Gastrocnemius medialis (tissue), 4 donors: Measurements from ENCODE around the gene OR13J1. TPM values are rescaled to one million over a fixed set of nuclear protein-coding genes. Genes with fewer than 3 reads are reported as not detected.
"Not testable (repeated sequence)": the region's sequence is repeated elsewhere in the genome, so short reads cannot be mapped to it uniquely, and the experiment has no call there.

ENCODE experiments used
- ATAC-seq, 2 donors: fragments of 150-250 bp; one replicate each; pipeline ENCODE4 v1.9.1; 2016
- DNase-seq, 2 donors: peaks; one replicate each; pipeline ENCODE4 v3.0.0-alpha.2; 2019
- H3K27ac ChIP-seq, 4 donors: fragments of 200-600 bp; sonication (generic); 1 replicate in 1 of 4; 2 replicates in 3 of 4; pipeline ENCODE4 v1.5.1; 2016 to 2018; ENCODE audit warnings: mild to moderate bottlenecking in 2 of 4, moderate library complexity in 1 of 4
- H3K27me3 ChIP-seq, 3 donors: fragments of 200-600 bp; sonication (generic) in 2 of 3; 1 replicate in 1 of 3; 2 replicates in 2 of 3; pipeline versions ENCODE4 v1.5.1 to v1.6.0; 2016 to 2019; ENCODE audit warnings: mild to moderate bottlenecking in 1 of 3, moderate library complexity in 1 of 3
- H3K36me3 ChIP-seq, 2 donors: fragments of 200-600 bp; sonication (generic) in 1 of 2; one replicate each; pipeline ENCODE4 v1.5.1; 2017 to 2018
- H3K4me1 ChIP-seq, 2 donors: fragments of 200-600 bp; sonication (generic) in 1 of 2; one replicate each; pipeline ENCODE4 v1.5.1; 2016 to 2017; ENCODE audit warnings: mild to moderate bottlenecking in 2 of 2
- H3K4me3 ChIP-seq, 4 donors: fragments of 200-600 bp; sonication (generic) in 3 of 4; 1 replicate in 1 of 4; 2 replicates in 3 of 4; pipeline ENCODE4 v1.5.1; 2016 to 2019; ENCODE audit warnings: mild to moderate bottlenecking in 2 of 4
- H3K9me3 ChIP-seq, 3 donors: fragments of 200-600 bp; sonication (generic) in 2 of 3; 1 replicate in 1 of 3; 2 replicates in 2 of 3; pipeline ENCODE4 v1.5.1; 2016 to 2019
- CTCF ChIP-seq, 5 experiments: fragments of 450-650 bp in 3 of 5; fragments of 200-600 bp in 2 of 5; sonication (generic) in 2 of 5; IDR thresholded peaks in 4 of 5; conservative IDR thresholded peaks in 1 of 5; 1 replicate in 4 of 5; 2 replicates in 1 of 5; pipeline ENCODE4 v1.5.1; 2016 to 2019; ENCODE audit warnings: antibody characterized with exemption in 5 of 5, mild to moderate bottlenecking in 3 of 5, moderate library complexity in 3 of 5
- POLR2A ChIP-seq, 2 donors: fragments of 450-650 bp; IDR thresholded peaks; one replicate each; pipeline ENCODE4 v1.6.1; 2017; ENCODE audit warnings: antibody characterized with exemption in 2 of 2, mild to moderate bottlenecking in 2 of 2, moderate library complexity in 2 of 2
- in situ Hi-C, 4 donors: fragments of 200-750 bp; cut with MboI; loops; one replicate each; pipeline versions ENCODE4 v1.15.0 to v1.8.0; 2017; ENCODE audit warnings: low sequenced_read_pairs in 4 of 4
- intact Hi-C: fragments of 100-400 bp; cut with DNase I; formaldehyde crosslinking; loops from one replicate; pipeline ENCODE4 v1.15.1; 2023; ENCODE audit warnings: low total_unique reads
- total RNA-seq, 4 donors: library from RNA; depleted of rRNA; stranded (reverse); fragments of >200 nt; gene quantifications; one replicate each; pipeline versions ENCODE4 v1.1.0 to v1.2.3, GENCODE V29; 2016

OR13J1 gene
- total RNA-seq, 4 donors from 2014 or later: not detected

- Histone ChIP-seq H3K27ac (peak overlapping the region; percentile 41 to 75 (median 71)), H3K27me3 (no peaks in the 10 kb centered on the region), H3K4me3 (no peak overlapping the region), H3K9me3 (no peaks in the 10 kb centered on the region), H3K4me1 (peaks cover 0 to 27% of the 10 kb centered on the region in 2 donors), H3K36me3 (no peaks in the 10 kb centered on the region)
- peak; percentile 11 to 18 for ATAC-seq
- no peak for TF ChIP-seq POLR2A (IDR thresholded peaks at IDR 0.05)
- TF ChIP-seq CTCF (IDR thresholded peaks at IDR 0.05 in 4 of 5, conservative IDR thresholded peaks at IDR 0.05 in 1 of 5): no peak
- intact Hi-C loops: no loop called here
- DNase-seq: no peak
- in situ Hi-C loops: no loop called here
Measured at GRCh38 chr9:35915681-35916294, 45.6 kb upstream of the OR13J1 start.

GRCh38 chr9:35914301-35914807 lies 44.2 kb upstream of the OR13J1 start:
- TF ChIP-seq POLR2A (IDR thresholded peaks at IDR 0.05): no peak
- no peak overlapping the region for H3K4me3 ChIP-seq
- in situ Hi-C loops: no loop called here

DNA sequence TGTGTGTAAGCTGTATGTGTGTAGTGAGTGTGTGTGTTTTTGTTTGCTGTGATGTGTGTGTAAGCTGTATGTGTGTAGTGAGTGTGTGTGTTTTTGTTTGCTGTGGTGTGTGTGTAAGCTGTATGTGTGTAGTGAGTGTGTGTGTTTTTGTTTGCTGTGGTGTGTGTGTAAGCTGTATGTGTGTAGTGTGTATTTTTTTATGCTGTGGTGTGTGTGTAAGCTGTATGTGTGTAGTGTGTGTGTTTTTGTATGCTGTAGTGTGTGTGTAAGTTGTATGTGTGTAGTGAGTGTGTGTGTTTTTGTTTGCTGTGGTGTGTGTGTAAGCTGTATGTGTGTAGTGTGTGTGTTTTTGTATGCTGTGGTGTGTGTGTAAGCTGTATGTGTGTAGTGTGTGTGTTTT lies 43.2 kb upstream of the OR13J1 start:
- H3K27me3 ChIP-seq, ATAC-seq, in situ Hi-C loops, H3K36me3 ChIP-seq, intact Hi-C loops, H3K9me3 ChIP-seq, DNase-seq: not testable (repeated sequence)
- Histone ChIP-seq H3K4me3 (peak overlapping the region in 1 of 4 donors; percentile 46), H3K4me1 (peaks cover 13 to 27% of the 10 kb centered on the region in 2 donors), H3K27ac (peak overlapping the region in 3 of 4 donors; percentile 80 to 86 (median 83))

More at GRCh38 chr9:35914301-35914807, 44.2 kb upstream of the OR13J1 start:
- DNase-seq (no peak), ATAC-seq (peak; percentile 35 to 47)
- Histone ChIP-seq H3K9me3 (no peaks in the 10 kb centered on the region), H3K27ac (peak overlapping the region in 3 of 4 donors; percentile 58 to 80 (median 64)), H3K4me1 (peaks cover 4 to 22% of the 10 kb centered on the region in 2 donors), H3K36me3 (no peaks in the 10 kb centered on the region), H3K27me3 (no peaks in the 10 kb centered on the region)
- intact Hi-C loops: no loop called here

- TF ChIP-seq POLR2A (IDR thresholded peaks at IDR 0.05) (no peak), CTCF (IDR thresholded peaks at IDR 0.05 in 4 of 5, conservative IDR thresholded peaks at IDR 0.05 in 1 of 5) (no peak)
- no peak for ATAC-seq
- in situ Hi-C loops: no loop called here
- Histone ChIP-seq H3K9me3 (no peaks in the 10 kb centered on the region), H3K4me1 (peaks cover 17 to 24% of the 10 kb centered on the region in 2 donors), H3K4me3 (peak overlapping the region in 3 of 4 donors; percentile 8 to 46 (median 37)), H3K27me3 (no peaks in the 10 kb centered on the region), H3K36me3 (no peaks in the 10 kb centered on the region), H3K27ac (peak overlapping the region; percentile 13 to 86 (median 82))
- intact Hi-C loops: no loop called here
- no peak for DNase-seq
Measured at GRCh38 chr9:35912791-35913400, 42.7 kb upstream of the OR13J1 start.

- peak overlapping the region; percentile 80 to 87 (median 84) for H3K27ac ChIP-seq
- intact Hi-C loops (no loop called here), in situ Hi-C loops (no loop called here)
- ATAC-seq: no peak
- H3K4me3 ChIP-seq: peak overlapping the region; percentile 22 to 46 (median 34)
- H3K4me1 ChIP-seq: peaks cover 26 to 27% of the 10 kb centered on the region in 2 donors
- no peaks in the 10 kb centered on the region for H3K36me3 ChIP-seq
- TF ChIP-seq CTCF (IDR thresholded peaks at IDR 0.05 in 4 of 5, conservative IDR thresholded peaks at IDR 0.05 in 1 of 5) (no peak), POLR2A (IDR thresholded peaks at IDR 0.05) (peak in 1 of 2 donors; percentile 26)
- H3K27me3 ChIP-seq: no peaks in the 10 kb centered on the region
- no peaks in the 10 kb centered on the region for H3K9me3 ChIP-seq
- DNase-seq: no peak
Measured at GRCh38 chr9:35911690-35912089, 41.5 kb upstream of the OR13J1 start.
